Stimulated activated CD8-positive, alpha-beta memory T cell treated with anti-CD3 and anti-CD28 coated beads, Interleukin-15, amount 100 ng/mL, for 1 hour (primary cell): Measurements from ENCODE around the gene GOLGA6L2.
"Not testable (repeated sequence)": the region's sequence is repeated elsewhere in the genome, so short reads cannot be mapped to it uniquely, and the experiment has no call there.

Source experiments
- DNase-seq: peaks from one replicate; pipeline ENCODE4 v3.0.0-alpha.2; 2020; ENCODE audit warnings: low read depth

The GOLGA6L2 gene

GRCh38 chr15:23424111-23424904 is 22.7 kb downstream of the GOLGA6L2 start:
- DNase-seq = no peak

DNA sequence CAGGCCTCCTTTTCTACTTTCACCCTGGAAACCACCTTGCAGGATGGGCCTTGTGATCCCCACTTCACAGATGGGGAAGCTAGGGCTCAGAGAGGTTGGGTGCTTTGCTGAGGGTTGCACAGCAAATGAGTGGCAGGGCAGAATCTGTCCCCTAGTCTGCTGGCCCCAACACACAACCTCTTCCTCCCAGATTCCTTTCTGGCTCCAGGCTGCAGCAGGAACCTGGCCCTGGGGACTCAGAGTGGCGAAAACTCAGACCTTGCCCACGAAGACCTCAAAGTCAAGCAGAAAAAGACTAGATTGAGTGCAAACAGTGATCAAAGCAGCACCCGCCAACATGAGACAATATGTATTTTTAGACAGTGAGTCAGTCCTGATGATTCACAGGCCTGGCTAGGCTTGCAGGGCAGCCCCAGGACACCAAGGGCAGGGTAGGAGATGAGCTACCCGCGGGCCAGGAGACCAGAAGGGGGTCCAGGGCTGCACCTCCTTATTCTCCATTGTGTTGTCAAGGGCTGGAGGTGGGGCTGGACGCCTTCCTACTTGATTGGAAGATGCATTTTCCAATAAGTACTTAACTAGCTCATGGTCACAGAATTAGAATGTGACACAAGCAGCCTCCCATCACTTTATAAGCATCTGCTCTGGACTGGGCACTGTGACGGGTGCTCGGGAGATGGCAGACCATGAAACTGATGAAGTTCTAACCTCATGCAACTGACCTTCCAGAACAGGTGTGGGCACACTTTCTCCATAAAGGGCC is 23.9 kb downstream of the GOLGA6L2 start:
- DNase-seq = no peak

DNA sequence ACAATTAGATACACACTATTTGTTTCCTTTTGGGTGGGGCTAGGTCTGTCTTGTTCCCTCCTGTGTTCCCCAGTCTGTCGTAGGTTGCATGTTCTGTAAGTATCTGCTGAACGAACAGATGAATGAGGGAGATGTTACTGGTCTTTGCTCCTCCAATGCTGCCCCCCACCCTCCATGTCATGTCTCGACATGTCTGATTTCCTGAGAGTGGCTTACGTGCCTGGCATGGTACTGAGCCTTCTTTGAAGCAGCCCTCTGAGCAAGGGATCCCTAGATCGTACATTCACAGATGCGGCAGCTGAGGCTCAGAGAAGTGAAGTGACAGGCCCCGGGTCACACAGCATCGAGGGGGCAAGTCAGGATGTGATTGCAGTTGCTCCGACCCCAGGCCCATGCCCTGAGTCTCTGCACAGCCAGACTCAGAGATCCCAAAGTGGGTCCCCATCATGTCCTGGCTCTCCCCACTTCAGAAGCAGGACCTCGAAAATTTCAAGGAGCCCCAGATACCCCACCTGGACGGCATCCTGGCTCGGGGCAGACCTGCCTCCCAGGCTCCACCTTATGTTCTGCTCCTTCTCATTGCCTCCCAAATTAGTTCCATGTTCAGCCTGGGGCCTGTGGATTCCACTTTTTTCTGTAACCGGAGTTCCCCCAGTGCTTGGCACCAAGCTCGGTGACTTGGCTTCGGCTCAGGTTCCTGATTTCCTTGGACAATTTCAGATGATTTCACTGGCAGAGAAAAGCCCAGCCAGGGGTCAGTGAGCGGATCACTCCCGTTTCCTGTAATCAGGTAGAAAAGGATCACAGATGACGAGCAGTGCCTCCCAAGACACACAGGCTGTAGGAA is 24.7 kb downstream of the GOLGA6L2 start:
- no peak for DNase-seq

- no peak for DNase-seq
Observed at GRCh38 chr15:23420806-23421575, 26.1 kb downstream of the GOLGA6L2 start.

GRCh38 chr15:23416349-23417276 is 30.4 kb downstream of the GOLGA6L2 start:
- DNase-seq = no peak

- DNase-seq = not testable (repeated sequence)
Observed at GRCh38 chr15:23415866-23416265, 31.2 kb downstream of the GOLGA6L2 start.

- no peak for DNase-seq
Observed at GRCh38 chr15:23415321-23415865, 31.6 kb downstream of the GOLGA6L2 start.

- not testable (repeated sequence) for DNase-seq
Observed at GRCh38 chr15:23412881-23413600, 34.0 kb downstream of the GOLGA6L2 start.

DNA sequence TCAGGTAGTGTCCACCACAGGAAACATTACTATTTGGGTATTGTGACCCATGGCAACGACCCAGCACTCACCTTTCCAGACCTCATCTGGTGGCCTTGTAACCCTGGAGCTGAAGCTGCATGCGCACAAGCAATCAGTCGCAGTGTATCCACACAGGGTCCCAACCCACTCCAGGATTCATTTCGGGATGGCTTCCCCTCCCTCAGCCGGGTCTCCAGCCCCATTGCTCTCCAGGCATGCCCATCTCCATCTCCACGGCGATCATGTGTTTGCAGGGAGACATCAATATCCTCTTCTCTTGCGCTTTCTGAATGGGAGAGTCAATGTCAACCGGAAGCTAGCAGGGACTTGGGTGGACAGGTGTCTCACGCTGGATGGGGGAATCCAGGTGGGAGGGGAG is 35.2 kb downstream of the GOLGA6L2 start:
- no peak for DNase-seq

GRCh38 chr15:23403550-23403949 is 43.5 kb downstream of the GOLGA6L2 start:
- no peak for DNase-seq

DNA sequence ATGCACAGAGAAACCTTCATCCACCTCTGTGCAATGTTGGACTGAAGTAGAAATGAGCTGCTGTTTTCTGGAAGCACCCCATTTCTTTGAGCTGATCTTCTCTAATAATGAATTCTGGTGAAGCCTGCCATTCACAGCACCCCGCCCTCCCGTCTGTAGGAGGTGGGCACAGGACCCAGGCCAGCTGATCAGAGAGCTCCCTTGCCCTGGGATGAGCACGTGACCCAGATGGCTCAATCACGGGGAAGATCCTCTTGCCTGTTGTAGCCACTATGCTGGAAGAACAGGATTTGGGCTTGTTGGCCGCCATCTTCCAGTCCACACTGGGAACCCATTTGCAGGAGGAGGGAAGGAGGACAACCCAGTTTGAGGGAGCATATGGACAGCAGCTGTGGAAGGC is 44.5 kb downstream of the GOLGA6L2 start:
- DNase-seq = no peak

GRCh38 chr15:23402140-23402539 is 44.9 kb downstream of the GOLGA6L2 start:
- no peak for DNase-seq

DNA sequence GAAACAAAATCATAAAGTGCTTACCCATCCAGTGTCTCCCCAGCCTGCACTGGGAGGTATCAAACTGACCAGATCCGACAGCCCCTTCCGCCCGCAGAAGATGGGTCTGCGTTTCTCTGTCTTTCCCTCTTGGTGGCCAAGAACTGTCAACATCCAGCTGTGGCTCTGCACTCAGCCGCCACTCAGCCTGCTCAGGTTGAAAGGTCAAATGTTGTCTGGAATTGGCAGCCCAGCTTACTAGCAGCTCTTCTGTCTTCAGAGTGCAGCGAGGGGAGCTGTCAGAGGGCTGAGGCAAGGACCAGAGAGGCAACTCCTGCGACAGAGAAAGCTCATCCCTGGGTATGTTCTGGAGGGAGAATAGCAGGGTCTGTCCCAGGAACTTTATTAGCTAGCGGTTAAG is 45.4 kb downstream of the GOLGA6L2 start:
- no peak for DNase-seq

- not testable (repeated sequence) for DNase-seq
Observed at GRCh38 chr15:23399207-23399606, 47.8 kb downstream of the GOLGA6L2 start.

DNA sequence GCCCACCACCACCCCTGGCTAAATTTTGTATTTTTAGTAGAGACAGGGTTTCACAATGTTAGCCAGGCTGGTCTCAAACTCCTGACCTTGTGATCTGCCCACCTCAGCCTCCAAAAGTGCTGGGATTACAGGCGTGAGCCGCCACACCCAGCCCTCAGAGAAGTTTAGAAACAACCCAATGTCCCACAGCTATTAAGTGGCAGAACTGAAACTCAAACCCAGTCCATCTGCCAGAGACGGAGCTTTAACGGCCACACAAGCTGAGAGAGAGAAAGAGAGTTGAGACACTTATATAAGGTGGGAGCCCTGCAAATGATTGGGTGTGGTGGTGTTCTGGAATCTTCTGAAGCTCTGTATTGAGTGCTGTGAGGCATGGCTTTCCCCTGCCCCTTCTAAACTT is 48.7 kb downstream of the GOLGA6L2 start:
- not testable (repeated sequence) for DNase-seq

- no peak for DNase-seq
Observed at GRCh38 chr15:23397779-23398178, 49.3 kb downstream of the GOLGA6L2 start.

GRCh38 chr15:23395832-23396231 is 51.2 kb downstream of the GOLGA6L2 start:
- DNase-seq = no peak

GRCh38 chr15:23395030-23395692 is 51.9 kb downstream of the GOLGA6L2 start:
- DNase-seq = no peak
